HG03060 (cell line): ENCODE measurements around the gene PSMD11.

Source experiments
- ATAC-seq: cut with Tn5 transposase; IDR thresholded peaks from one replicate; pipeline ENCODE4 v1.9.1; 2021; ENCODE audit warnings: low read depth, moderate number of reproducible peaks; ENCODE audit not compliant: unreplicated experiment

PSMD11 gene

DNA sequence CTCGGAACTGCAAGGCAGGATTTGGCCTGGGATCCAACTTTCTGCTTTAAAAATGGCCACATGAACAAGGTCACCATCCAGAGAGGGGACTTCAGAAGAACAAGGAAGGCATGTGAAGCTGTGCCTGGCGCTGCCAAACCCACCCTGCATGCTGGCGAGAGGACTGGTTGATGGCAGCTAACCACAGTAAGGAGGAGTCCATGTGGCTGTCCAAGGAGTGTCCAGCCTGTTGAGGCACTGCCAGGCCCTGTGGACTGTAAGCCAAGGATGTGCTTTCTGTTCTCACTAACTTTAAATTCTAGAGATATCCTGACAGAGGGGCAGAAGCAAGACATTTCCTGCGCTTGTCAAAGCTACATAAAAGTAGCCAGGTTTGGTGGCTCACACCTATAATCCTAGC is 82.8 kb downstream of the PSMD11 start:
- no peak for ATAC-seq

DNA sequence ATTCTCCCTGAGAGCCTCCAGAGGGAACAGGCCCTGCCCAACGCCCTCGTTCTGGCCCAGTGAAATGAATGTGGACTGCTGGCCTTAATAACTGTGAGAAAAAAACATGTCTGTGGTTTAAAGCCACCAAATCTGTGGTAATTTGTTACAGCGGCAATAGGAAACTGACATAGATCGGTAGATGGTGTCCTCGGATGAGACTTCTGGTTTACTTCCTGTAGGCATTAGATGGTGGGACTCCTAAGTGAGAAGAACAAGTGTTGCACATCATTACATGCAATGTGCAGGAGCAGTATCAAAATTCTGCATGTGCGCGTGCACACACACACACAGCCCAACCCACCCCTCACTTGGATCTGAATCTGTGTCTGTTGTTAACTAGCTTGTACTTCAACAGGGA is 84.5 kb downstream of the PSMD11 start:
- no peak for ATAC-seq

DNA sequence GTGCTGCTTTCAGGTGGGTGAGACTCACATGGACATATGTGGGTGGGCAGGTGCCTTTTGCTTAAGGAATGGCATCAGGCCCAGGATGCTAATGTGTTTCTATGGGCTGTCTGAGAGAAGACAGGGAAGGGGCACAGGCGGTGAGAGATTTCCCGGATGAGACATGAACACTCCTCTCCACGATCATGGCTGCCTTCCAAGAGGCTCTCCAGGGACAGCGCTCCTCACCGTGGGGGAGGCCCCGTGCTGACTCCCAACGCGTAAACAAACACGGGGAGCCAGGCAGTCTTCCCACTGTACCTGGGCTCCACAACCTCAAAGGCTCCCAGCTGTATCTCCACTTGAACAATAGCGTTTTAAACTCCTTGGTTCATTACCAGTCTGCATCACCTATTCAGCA is 85.3 kb downstream of the PSMD11 start:
- ATAC-seq: no peak
